Caco-2 (cell line): Measurements from ENCODE around the gene PLXNA4. TPM values are rescaled to one million over a fixed set of nuclear protein-coding genes. Genes with fewer than 3 reads are reported as not detected.

Source experiments
- BruUV-seq: library from RNA; stranded (reverse); fragments of 400-500 nt; replicated peaks from 2 replicates; lab custom pipeline; 2021; lab: Mats Ljungman, UMichigan
- CTCF ChIA-PET: fragments of 300-600 bp; sonication (Branson Sonifier 250); formaldehyde crosslinking; loops from one replicate; lab custom pipeline; 2022; ENCODE audit warnings: antibody characterized with exemption; lab: Charles Lee
- POLR2A ChIA-PET: fragments of 300-600 bp; sonication (Branson Sonifier 250); formaldehyde crosslinking; loops from one replicate; lab custom pipeline; 2022; ENCODE audit warnings: antibody characterized with exemption; lab: Charles Lee
- DNase-seq, 2 experiments: peaks; one replicate each; pipeline versions ENCODE4 v3.0.0 to v3.0.0-alpha.2; 2020 to 2022
- H3K27me3 ChIP-seq: replicated peaks from 2 replicates; pipeline ENCODE4 v1.6.0; 2011; ENCODE audit warnings: low read length; ENCODE audit not compliant: control insufficient read depth, insufficient read depth
- H3K36me3 ChIP-seq: 2 replicates; pipeline ENCODE4 v1.5.1; 2011; ENCODE audit warnings: low read length; ENCODE audit not compliant: control insufficient read depth, insufficient read depth
- H3K4me1 ChIP-seq: fragments of 250-450 bp; sonication (Bioruptor Pico); 2 replicates; pipeline ENCODE4 v1.5.1; 2020; ENCODE audit warnings: mild to moderate bottlenecking
- H3K4me3 ChIP-seq: 2 replicates; pipeline ENCODE4 v1.5.1; 2011; ENCODE audit warnings: low read depth, mild to moderate bottlenecking, control low read depth, low read length
- H3K9me3 ChIP-seq: fragments of 250-450 bp; sonication (Bioruptor Pico); 2 replicates; pipeline ENCODE4 v1.5.1; 2020; ENCODE audit warnings: mild to moderate bottlenecking, moderate library complexity
- H3K27ac Mint-ChIP-seq: one replicate; pipeline ENCODE4 v1.8.0; 2022; ENCODE audit warnings: mixed read lengths; ENCODE audit not compliant: unreplicated experiment
- H3K27me3 Mint-ChIP-seq: one replicate; pipeline ENCODE4 v1.8.0; 2022; ENCODE audit warnings: mixed read lengths; ENCODE audit not compliant: insufficient read depth, unreplicated experiment
- H3K36me3 Mint-ChIP-seq: one replicate; pipeline ENCODE4 v1.8.0; 2022; ENCODE audit warnings: mild to moderate bottlenecking, mixed read lengths; ENCODE audit not compliant: insufficient read depth, unreplicated experiment
- H3K4me1 Mint-ChIP-seq: one replicate; pipeline ENCODE4 v1.8.0; 2022; ENCODE audit warnings: low read depth, mixed read lengths; ENCODE audit not compliant: unreplicated experiment
- H3K4me3 Mint-ChIP-seq: one replicate; pipeline ENCODE4 v1.8.0; 2022; ENCODE audit warnings: mild to moderate bottlenecking, moderate library complexity, mixed read lengths; ENCODE audit not compliant: unreplicated experiment
- H3K9me3 Mint-ChIP-seq: one replicate; pipeline ENCODE4 v1.8.0; 2022; ENCODE audit warnings: mixed read lengths; ENCODE audit not compliant: unreplicated experiment
- CTCF ChIP-seq, 2 experiments: fragments of 200-600 bp in 1 of 2; IDR thresholded peaks; 1 replicate in 1 of 2; 2 replicates in 1 of 2; pipeline versions ENCODE4 v1.5.1 to v1.8.0; 2011 to 2022; ENCODE audit warnings: antibody characterized with exemption in 1 of 2, control low read depth in 1 of 2, inconsistent platforms in 1 of 2, low read depth in 1 of 2, low read length in 1 of 2, mild to moderate bottlenecking in 1 of 2, moderate library complexity in 1 of 2; ENCODE audit not compliant: insufficient read depth in 1 of 2, severe bottlenecking in 1 of 2, unreplicated experiment in 1 of 2
- intact Hi-C: fragments of 100-400 bp; cut with micrococcal nuclease; formaldehyde crosslinking; loops from one replicate; pipeline ENCODE4 v1.10.0; 2022; ENCODE audit not compliant: unreplicated experiment
- total RNA-seq: library from RNA; stranded (reverse); gene quantifications from 2 replicates; pipeline ENCODE4 v1.2.3, GENCODE V29; 2022

The PLXNA4 gene
- total RNA-seq, 1 experiment from 2014 or later: 0.43 TPM

GRCh38 chr7:132206594-132206993 lies 369.7 kb downstream of the PLXNA4 start:
- Histone ChIP-seq H3K4me3 (no peak overlapping the region), H3K36me3 (no peaks in the 10 kb centered on the region; the same call in 1 of the 2 replicates), H3K27me3 (no peaks in the 10 kb centered on the region; the same call in 1 of the 2 replicates), H3K9me3 (no peaks in the 10 kb centered on the region), H3K4me1 (no peaks in the 10 kb centered on the region)
- intact Hi-C loops: no loop called here
- no peak overlapping the region for H3K27ac Mint-ChIP-seq
- TF ChIP-seq CTCF (IDR thresholded peaks at IDR 0.05; ENCODE audit: insufficient read depth in 1 of 2, low read depth in 1 of 2, low read length in 1 of 2, severe bottlenecking in 1 of 2, unreplicated experiment in 1 of 2): no peak
- H3K4me3 Mint-ChIP-seq: no peak overlapping the region
- BruUV-seq: no TSS peak
- no peak for DNase-seq
- H3K36me3 Mint-ChIP-seq: no peaks in the 10 kb centered on the region
- H3K9me3 Mint-ChIP-seq: no peaks in the 10 kb centered on the region
- no peaks in the 10 kb centered on the region for H3K4me1 Mint-ChIP-seq
- H3K27me3 Mint-ChIP-seq: peaks cover 2% of the 10 kb centered on the region
- ChIA-PET CTCF (no interaction called here), POLR2A (interaction anchor here (0.5 kb wide), 1 partner anchor 25 kb away, joined by 3 read pairs; no protein-coding TSS in a partner anchor)

GRCh38 chr7:132205509-132205908 lies 370.8 kb downstream of the PLXNA4 start:
- Histone ChIP-seq H3K4me1 (no peaks in the 10 kb centered on the region), H3K9me3 (no peaks in the 10 kb centered on the region), H3K36me3 (no peaks in the 10 kb centered on the region; the same call in 1 of the 2 replicates), H3K4me3 (no peak overlapping the region), H3K27me3 (no peaks in the 10 kb centered on the region; the same call in 1 of the 2 replicates)
- no peak for TF ChIP-seq CTCF (IDR thresholded peaks at IDR 0.05; ENCODE audit: insufficient read depth in 1 of 2, low read depth in 1 of 2, low read length in 1 of 2, severe bottlenecking in 1 of 2, unreplicated experiment in 1 of 2)
- no peak overlapping the region for H3K4me3 Mint-ChIP-seq
- ChIA-PET CTCF (no interaction called here), POLR2A (no interaction called here)
- no peak for DNase-seq
- no peaks in the 10 kb centered on the region for H3K36me3 Mint-ChIP-seq
- H3K27me3 Mint-ChIP-seq: peaks cover 5% of the 10 kb centered on the region
- intact Hi-C loops: no loop called here
- no peak overlapping the region for H3K27ac Mint-ChIP-seq
- no peaks in the 10 kb centered on the region for H3K4me1 Mint-ChIP-seq
- no TSS peak for BruUV-seq
- H3K9me3 Mint-ChIP-seq: no peaks in the 10 kb centered on the region

GRCh38 chr7:132203021-132203420 lies 373.2 kb downstream of the PLXNA4 start:
- Histone ChIP-seq H3K4me3 (no peak overlapping the region), H3K4me1 (no peaks in the 10 kb centered on the region), H3K9me3 (no peaks in the 10 kb centered on the region), H3K36me3 (no peaks in the 10 kb centered on the region; the same call in 1 of the 2 replicates), H3K27me3 (no peaks in the 10 kb centered on the region; the same call in 1 of the 2 replicates)
- no TSS peak for BruUV-seq
- Mint-ChIP-seq H3K4me1 (no peaks in the 10 kb centered on the region), H3K4me3 (no peak overlapping the region), H3K36me3 (no peaks in the 10 kb centered on the region), H3K9me3 (no peaks in the 10 kb centered on the region), H3K27me3 (peaks cover 14% of the 10 kb centered on the region), H3K27ac (no peak overlapping the region)
- ChIA-PET CTCF (no interaction called here), POLR2A (no interaction called here)
- TF ChIP-seq CTCF (IDR thresholded peaks at IDR 0.05; ENCODE audit: insufficient read depth in 1 of 2, low read depth in 1 of 2, low read length in 1 of 2, severe bottlenecking in 1 of 2, unreplicated experiment in 1 of 2): no peak
- DNase-seq: no peak
- intact Hi-C loops: no loop called here
